CD4-positive, alpha-beta T cell treated with Interleukin-1 beta for 1 hour (primary cell): ENCODE results near the gene STX2.
A peak's percentile ranks its signal among the peaks of the same experiment; 100 is the strongest.
"Not testable (repeated sequence)": the region's sequence is repeated elsewhere in the genome, so short reads cannot be mapped to it uniquely, and the experiment has no call there.

Source experiments
- DNase-seq, 2 donors: peaks; one replicate each; pipeline ENCODE4 v3.0.0-alpha.2; 2020 to 2022

Gene STX2

GRCh38 chr12:130761537-130762318 is 77.3 kb downstream of the STX2 start:
- DNase-seq, result peak; percentile 35 to 64

GRCh38 chr12:130754234-130754901 is 84.7 kb downstream of the STX2 start:
- no peak for DNase-seq

- no peak for DNase-seq
Observed at GRCh38 chr12:130752692-130753230, 86.3 kb downstream of the STX2 start.

- DNase-seq, result not testable (repeated sequence)
Observed at GRCh38 chr12:130752037-130752436, 87.0 kb downstream of the STX2 start.

GRCh38 chr12:130748786-130749185 is 90.3 kb downstream of the STX2 start:
- DNase-seq, result no peak

GRCh38 chr12:130747867-130748740 is 90.9 kb downstream of the STX2 start:
- peak; percentile 39 to 55 for DNase-seq

GRCh38 chr12:130746546-130746945 is 92.5 kb downstream of the STX2 start:
- DNase-seq, result no peak

GRCh38 chr12:130745921-130746320 is 93.1 kb downstream of the STX2 start:
- DNase-seq, result no peak

- DNase-seq, result no peak
Observed at GRCh38 chr12:130744274-130744673, 94.8 kb downstream of the STX2 start.

- no peak for DNase-seq
Observed at GRCh38 chr12:130743606-130744005, 95.4 kb downstream of the STX2 start.

- no peak for DNase-seq
Observed at GRCh38 chr12:130743176-130743575, 95.9 kb downstream of the STX2 start.

GRCh38 chr12:130742716-130743115 is 96.3 kb downstream of the STX2 start:
- DNase-seq, result no peak

GRCh38 chr12:130742112-130742511 is 96.9 kb downstream of the STX2 start:
- DNase-seq, result no peak
